ENCODE data around the gene KRT16.

DNA sequence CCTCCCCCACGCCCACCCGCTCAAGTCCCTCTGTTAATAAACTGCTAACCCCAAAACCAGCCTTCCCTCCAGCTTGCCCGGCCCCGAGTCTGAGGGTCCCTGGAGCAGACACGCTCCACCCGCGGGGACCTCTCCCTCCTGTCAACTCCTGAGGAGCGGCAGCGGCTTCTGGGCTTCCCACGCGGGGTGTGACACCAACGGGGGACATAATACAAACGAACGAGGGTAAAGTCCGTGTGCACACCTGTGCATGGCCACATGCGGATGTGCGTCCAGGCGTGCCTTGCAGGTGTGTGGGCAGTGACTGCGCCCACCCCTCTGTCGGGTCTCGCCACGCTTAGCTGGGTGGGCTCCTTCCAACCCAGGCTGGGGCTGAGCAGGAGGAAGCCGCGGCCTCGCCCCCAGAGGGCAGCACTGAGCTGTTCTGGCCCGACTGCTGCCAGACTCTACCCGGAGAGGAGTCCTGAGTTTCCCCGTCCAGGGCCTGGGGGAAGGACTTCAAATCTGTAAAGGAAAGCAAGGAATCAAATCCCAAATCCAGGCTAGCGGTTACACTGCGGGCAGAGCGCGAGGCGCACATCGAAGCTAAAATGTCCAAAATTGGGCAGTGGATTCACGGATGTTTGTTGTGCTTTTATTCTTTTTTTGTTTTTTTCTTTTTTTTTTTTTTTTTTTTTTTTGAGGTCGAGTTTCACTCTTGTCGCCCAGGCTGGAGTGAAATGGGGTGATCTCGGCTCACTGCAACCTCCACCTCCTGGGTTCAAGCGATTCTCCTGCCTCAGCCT lies 36.0 kb upstream of the KRT16 start:
- TF ChIP-seq POLR2A (IDR thresholded peaks at IDR 0.05), result no peak
- TF ChIP-seq, protein P1, sequence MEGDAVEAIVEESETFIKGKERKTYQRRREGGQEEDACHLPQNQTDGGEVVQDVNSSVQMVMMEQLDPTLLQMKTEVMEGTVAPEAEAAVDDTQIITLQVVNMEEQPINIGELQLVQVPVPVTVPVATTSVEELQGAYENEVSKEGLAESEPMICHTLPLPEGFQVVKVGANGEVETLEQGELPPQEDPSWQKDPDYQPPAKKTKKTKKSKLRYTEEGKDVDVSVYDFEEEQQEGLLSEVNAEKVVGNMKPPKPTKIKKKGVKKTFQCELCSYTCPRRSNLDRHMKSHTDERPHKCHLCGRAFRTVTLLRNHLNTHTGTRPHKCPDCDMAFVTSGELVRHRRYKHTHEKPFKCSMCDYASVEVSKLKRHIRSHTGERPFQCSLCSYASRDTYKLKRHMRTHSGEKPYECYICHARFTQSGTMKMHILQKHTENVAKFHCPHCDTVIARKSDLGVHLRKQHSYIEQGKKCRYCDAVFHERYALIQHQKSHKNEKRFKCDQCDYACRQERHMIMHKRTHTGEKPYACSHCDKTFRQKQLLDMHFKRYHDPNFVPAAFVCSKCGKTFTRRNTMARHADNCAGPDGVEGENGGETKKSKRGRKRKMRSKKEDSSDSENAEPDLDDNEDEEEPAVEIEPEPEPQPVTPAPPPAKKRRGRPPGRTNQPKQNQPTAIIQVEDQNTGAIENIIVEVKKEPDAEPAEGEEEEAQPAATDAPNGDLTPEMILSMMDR (IDR thresholded peaks at IDR 0.05), result peak; percentile 91 to 97 (median 94)
